GM21526 (cell line): ENCODE measurements around the gene MAPK7.
"Not testable (repeated sequence)": the region's sequence is repeated elsewhere in the genome, so short reads cannot be mapped to it uniquely, and the experiment has no call there.

Experiments used
- ATAC-seq: cut with Tn5 transposase; IDR thresholded peaks from one replicate; pipeline ENCODE4 v1.9.1; 2021; ENCODE audit warnings: moderate library complexity; ENCODE audit not compliant: unreplicated experiment, low FRiP score

The MAPK7 gene

DNA sequence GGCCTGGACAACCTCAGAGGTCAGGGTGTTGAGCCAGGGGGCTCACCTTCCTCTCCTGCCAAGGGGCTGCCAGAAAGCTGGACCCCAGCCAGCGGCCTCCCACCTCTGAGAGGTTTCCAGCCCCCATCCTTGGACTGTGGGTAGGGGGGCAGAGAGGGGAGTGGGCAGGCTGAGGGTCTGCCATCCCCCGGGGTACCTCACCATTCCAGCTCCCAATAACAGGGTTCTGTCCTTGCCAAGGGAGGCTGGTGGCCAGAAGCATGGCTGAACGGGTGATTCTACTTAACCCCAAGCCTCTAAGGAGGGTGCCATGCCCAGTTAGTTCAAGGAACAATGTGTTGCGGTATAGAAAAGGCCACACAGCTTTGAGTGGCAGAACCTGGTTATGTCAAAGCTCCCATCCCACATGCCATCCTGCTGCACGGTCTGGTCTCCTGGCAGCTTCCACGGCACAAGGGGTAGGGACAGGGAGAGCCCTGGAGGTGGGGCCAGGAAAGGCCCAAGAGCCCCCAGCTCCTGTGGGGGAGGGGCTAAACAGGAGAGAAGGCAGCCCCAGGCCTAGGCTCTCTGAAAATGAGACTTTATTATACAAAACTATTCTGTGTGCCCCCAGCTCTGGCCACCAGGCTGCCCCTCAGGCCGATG is 35.6 kb upstream of the MAPK7 start:
- ATAC-seq = no peak

DNA sequence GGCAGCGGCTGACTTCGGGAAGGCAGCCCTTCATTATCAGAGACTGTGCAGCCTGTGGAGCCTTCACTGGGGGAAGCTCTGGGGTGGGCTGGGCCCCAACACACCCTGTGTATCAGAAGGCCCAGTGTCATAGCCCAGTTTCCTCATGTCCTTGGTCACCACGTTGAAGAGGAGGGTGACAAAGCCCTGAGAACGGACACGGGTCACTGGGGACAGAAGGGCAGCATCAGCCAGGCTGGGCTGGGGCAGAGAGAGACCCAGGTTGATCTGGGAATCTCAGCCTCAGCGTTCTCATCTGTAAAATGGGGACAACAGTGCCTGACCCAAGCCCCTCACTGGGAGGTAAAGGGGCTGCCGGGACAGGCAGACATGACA is 35.1 kb upstream of the MAPK7 start:
- no peak for ATAC-seq

DNA sequence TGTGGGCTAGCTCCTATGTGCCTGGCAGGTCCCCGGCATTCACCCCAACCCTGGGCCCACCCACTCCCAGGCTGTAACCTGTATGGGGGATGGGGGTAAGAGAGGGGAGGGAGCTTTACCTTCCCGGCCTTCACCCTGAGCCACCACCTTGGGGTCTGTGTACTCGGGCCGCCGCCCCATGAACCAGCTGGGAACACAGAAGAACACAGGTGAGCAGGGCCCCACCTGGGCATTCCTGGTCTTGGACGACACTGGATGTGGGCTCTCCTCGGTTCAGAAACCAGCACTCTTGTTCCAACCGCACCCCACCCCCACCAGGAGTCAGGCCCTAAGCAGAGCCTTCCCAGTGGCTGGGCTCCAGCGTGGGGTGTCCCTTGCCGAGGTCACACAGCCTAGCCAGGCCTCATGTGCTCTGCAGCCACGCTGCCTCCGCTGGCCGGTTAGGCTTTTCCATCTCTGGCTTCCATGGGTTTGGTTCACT is 34.6 kb upstream of the MAPK7 start:
- ATAC-seq = no peak

DNA sequence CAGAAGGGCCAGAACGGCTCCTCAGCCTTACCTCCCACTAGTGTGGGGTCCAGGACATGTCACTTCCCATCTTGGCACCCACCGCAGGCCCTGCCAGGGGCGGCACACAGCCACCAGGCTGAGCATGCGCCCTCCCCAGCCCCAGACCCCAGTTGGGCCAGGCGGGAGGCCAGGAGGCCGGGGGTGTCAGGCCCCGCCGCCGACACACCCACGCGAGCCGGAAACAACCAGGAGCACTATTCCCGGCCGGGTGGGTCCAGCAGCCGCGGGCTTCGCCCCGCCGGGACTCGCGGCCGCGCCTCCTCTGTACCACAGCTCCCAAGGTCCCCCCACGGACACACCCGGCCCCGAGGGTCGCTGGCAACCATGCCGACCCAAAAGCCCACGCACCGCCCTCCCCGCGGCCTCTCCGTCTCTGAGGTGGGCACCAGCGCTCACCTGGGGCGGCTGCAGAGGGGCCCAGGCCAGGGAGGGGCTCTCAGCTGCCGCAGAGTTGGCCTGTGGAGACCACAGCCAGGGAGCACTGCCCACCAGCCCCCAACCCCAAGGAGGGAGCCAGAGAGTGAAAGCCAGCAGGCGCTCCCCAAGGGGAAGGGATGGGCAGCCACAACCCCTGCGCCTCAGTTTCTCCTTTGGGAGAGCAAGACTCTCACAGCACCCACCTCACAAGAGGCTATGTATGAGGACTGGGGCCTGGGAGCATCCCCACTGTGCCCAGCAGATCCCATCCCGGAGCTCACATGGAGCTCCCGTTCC is 33.8 kb upstream of the MAPK7 start:
- ATAC-seq = no peak

DNA sequence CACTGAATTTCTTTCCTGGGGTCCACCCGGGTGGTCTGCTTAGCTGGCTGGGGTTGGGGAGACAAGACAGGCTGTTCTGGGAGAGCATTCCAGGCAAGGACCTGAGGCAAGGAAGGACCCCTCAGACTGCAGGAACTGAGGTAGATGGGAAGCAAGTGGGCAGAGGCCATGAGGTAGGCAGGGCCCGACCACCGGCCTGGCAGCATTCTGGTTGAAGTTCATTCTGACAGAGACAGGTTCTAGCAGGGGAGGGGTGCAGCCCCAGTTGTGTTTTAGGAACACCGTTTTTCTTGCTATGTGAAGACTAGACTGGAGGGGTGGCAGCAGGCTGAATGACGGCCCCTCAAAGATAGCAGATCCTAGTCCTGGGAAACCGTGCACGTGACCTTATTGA is 33.2 kb upstream of the MAPK7 start:
- no peak for ATAC-seq

DNA sequence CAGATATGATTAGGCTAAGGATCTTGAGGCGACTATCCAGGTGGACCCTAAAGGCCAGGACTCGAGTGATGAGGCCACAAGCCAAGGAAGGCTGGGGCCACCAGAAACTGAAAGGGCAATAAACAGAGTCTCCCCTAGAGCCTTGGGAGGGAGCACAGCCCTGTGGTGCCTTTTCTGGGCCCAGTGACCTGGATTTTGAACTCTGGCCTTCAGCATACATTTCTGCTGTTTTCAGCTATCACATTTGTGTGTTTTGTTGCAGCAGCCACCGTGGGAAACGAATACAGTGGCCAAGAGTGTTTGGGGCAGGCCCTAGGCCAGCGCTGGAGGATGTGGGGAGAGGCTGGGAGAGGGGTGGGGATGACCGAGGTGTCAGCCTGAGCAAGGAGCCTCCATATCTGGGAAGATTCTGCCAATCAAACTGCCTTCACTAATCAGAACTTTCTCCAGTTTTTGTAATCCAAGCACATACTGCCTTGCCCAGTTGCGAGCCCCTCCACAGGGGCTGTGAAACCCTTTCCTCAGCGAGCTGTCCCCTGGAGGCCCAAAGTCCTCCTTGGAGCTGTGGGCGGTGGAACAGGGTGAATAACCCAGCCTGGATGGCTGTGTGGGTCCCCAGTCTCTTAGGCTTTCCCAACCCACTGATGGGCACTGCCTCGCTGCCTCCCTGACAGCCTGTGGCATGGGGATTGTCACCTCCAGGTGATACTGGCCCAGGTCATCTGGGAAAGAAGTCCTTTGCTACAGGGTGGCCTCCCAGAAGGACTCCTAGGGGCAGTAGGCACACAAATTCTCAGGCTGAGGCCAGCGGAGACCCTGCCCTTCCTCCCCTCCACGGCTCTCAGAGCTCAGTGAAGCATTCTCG is 32.6 kb upstream of the MAPK7 start:
- no peak for ATAC-seq

DNA sequence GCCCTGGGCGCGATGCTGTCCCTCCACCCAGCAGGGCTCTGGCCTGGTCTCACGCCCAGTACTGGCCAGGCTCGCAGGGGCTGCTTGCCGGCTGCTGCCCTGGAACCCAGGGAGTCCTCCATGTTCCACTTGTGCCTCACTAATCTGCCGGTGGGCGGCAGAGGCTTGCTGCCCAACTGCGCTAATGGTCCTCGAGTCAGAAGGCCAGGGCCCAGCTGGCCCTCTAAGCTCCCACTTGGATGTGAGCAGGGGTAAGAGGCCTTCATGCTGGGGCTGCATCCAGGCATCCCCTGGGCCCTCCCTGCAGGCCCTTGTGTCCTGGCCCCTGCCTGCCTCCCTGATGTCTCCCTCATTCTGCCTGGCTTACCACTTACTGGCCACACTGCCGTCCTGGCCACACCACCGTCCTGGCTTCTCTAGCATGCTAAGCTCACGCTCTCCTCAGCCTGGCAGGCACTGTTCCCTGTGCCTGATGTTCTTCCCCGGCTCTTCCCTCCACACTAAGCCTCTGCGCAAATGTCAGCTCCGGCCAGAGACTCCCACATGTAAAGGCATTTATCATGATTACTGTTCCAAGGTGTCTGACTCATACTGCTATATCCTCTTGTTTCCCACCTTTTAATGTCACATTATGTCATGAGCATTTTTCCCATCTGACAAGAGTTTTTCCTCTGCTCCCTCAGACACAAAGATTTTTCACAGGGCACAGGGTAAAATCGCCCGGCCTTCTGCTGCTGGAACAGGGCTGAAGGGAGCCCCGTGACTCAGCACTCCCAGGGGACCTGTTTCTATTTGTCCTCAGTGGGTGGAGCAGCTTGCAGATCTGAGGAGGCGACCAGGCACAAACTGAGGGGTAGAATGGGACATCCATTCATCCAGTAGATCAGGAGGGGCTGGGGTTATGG is 31.7 kb upstream of the MAPK7 start:
- ATAC-seq = no peak

DNA sequence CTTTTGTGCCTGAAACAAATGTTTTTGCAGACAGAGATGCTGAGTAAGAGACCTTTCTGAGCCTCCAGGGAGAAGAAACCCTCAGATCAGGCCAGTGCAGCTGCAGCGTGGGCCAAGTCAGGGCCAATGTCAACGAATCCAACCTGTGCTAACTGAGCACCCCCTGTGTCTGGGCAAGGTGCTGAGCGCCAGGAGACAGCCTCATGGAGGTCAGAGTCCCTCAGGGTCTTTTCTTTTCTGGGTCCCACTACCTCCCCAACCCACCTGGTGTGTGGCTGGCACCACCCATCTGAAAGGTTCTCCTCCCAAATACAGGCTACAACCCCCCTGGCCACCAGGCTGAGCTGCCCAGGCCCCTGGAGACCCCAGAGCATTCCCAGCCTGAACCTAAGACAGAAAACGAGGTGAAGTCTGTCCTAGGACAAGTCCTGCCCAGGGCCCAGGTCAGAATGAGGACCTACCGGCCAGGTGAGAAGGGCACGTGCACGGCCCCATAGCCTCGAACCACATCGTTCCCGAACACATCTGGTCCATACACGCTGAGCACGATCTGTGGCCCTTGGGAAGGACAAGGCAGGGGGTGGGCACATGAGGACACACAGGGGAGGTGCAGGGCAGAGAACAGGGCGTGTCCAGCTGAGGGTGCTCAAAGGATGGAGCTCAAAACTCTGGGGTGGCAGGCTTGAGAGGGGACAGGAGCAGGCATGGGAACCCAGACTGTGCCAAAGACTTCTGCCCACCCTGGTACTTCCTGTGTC is 30.8 kb upstream of the MAPK7 start:
- no peak for ATAC-seq

DNA sequence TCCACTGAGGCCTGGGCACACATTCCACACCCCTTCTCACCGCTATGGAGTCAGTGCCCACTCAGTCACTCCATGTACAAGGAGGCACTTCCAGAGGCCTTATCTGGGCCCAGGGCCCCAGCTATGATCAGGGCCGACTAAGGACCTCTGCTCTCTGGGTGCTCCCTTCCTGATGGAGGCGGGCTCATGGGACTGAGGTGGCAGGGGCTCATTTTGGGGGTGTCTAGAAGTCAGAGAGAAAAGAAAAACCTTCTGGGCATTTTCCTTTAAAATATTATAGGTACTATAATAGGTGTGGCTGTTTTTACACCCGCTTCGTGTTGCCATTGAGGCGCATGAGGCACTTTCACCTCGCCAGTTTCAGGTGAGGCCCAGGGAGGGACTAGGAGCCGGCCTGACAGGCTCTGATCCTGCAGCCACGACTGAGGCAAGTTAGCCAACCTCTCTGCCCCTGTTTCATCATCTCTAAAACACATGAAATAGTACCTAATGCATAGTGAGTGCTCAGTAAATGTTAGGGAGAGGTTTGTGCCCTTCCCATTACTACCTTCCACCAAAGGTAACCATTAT is 30.1 kb upstream of the MAPK7 start:
- no peak for ATAC-seq

DNA sequence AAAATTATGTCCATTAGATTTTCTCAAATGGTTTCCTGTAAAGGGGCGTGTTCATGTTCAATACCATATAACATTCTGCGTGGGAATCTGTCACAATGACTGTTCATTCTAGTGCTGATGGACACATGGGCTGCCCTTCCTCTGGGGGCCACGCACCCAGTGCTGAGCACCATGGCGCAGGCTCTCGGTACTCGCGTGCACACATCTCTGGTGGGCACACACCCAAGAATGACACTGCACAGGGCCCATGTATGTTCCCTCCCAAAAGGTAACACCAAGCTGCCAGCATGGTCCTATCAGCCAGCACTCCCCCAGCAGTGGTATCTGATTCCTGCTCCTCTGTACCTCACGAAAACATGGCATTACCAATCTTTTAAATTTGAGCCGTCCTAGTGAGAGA is 29.5 kb upstream of the MAPK7 start:
- ATAC-seq = no peak

DNA sequence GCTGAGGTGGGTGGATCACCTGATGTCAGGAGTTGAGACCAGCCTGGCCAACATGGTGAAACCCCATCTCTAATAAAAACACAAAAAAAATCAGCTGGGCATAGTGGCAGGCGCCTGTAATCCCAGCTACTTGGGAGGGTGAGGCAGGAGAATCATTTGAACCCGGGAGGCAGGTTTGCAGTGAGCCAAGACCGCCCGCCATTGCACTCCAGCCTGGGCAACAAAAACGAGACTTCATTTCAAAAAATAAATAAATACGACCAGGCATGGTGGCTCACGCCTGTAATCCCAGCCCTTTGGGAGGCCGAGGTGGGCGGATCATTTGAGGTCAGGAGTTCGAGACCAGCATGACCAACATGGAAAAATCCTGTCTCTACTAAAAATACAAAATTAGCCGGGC is 24.9 kb upstream of the MAPK7 start:
- ATAC-seq = not testable (repeated sequence)

DNA sequence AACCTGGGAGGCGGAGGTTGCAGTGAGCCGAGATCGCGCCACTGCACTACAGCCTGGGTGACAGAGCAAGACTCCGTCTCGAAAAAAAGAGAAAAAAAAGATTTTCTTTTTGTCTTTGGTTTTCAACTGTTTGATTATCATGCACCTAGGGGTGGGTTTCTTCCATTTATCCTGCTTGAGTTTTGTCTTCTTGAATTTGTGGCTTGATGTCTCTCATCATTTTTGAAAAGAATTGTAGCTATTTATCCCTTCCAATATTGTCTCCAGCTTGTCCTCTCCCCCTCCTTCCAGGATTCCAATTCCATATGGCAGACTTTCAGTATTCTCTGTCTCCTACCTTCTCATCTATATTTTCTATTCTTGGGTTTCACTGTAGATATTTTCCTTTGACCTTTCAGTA is 23.6 kb upstream of the MAPK7 start:
- no peak for ATAC-seq

DNA sequence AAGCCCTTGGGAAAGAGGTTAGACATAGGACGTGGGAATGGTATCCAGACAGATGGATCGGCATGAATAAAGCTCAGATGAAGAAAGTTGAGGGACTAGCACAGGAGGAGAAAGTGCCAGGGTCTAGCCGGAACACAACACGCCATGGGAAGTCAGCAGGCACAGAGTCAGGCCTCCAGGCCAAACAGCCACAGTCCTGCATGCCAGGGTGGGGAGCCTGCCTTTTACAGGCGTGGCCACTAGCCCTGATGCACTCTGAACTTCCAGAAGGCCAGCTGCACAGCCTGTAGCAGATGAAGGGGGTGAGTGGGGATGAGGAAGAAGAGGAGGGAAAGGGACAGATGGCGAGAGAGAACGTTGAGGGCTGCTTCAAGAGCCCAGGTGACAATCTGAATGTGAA is 20.9 kb upstream of the MAPK7 start:
- ATAC-seq = no peak

DNA sequence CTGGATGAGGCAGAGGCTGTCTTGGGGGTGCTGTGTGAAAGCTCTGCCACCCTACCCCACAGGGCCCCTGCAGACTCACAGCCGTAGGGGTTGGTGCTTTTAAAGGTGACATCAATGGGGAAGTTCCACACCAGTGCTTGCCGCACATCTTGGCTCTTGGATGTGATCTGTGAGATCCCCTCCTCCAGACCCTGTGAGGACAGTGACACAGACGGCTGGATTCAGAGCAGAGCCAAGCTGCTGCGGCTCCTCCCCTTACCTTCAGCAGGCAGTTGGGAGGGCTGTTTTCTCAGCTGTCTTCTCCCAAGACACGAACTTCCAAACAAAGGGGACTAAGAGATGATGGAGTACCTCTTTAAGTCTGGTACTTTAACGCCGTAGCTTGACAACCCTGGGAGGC is 20.5 kb upstream of the MAPK7 start:
- ATAC-seq = no peak

DNA sequence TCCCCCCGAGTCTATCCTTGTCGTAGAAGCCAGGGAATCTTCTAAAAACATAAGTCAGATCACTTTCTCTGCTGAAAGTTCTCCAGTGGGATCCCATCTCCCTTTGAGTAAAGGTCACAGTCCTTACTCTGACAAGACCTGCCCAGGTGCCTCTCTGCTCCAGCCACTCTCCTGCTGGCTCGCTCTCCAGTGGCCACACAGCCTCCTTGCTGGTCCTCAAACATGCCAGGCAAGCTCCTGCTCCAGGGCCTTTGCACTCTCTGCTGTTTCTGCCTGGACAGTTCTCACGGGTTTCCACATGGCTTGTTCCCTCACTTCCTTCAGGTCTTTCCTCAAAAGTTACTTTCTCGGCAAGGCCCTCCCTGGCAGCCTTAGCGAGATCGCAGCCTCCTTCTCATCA is 19.1 kb upstream of the MAPK7 start:
- no peak for ATAC-seq

DNA sequence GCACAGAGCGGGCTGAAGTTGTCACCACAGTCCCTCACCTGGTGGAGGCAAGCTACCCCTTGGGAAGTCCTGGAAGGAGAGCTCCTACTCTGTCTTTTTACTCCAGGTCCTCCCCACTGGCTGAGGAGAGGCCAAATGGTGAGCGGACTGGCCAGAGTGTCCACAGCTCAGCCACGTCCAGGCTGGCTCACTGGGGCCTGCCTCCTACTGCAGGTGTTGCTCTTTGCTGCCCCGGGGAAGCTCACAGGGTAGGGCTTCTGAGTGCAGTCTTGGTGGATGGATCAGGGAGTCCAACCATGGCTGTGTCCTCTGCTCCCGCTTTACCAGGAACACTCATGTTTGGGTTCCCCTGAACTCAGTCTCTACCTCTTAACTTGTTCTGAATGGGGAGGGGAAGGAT is 18.4 kb upstream of the MAPK7 start:
- ATAC-seq = no peak

DNA sequence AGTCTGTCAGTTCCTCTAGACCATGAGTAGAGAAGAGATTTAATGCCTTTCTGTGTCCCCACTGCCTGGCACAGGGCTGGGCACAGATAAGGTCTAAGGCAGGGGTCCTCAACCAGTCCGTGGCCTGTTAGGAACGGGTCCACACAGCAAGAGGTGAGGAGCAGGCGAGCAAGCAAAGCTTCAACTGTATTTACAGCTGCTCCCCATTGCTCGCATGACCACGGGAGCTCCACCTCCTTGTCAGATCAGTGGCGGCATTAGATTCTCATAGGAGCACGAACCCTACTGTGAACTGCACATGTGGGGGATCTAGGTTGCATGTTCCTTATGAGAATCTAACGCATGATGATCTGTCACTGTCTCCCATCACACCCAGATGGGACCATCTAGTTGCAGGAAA is 17.5 kb upstream of the MAPK7 start:
- ATAC-seq = no peak

DNA sequence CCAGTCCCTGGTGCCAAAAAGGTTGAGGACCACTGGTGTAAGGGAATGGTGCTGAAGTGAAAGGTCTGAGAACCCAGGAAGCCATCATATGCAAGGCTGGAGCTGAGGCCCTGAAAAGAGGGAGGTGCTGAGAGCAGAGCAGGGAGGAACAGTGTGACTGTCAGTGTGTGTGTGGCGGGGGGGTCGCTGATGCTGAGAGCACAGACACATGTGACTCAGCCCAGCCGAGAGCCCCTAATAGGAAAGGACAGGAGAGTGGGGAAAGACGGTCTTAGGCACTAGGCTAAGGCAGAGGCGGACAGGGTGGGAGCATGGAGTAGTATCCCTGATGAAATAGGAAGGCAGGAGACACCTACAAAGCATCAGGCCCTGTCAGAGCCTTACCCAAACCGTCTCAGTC is 17.0 kb upstream of the MAPK7 start:
- no peak for ATAC-seq

DNA sequence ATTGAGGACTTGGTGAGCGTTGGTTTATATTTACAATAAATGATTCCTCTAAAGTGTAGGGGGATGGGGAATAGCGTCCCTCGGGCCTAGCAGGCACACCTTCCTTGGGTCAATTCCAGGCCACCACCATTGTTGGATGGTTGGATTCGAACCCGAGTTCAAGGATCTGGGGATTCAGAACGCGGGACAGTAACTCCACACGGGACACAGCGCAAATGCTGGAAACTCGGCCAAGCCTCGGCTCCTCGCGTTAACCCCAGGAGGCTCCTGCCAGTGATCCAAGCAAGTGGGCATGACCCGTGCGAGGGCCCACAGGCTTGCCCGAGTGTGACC is 16.4 kb upstream of the MAPK7 start:
- ATAC-seq = no peak
